Cardiac muscle cell (in vitro differentiated cells and primary cell): ENCODE results near the gene SLC6A17. TPM values are rescaled to one million over a fixed set of nuclear protein-coding genes. Genes with fewer than 3 reads are reported as not detected.

Experiments
- DNase-seq, 2 donors: peaks; one replicate each; pipeline versions ENCODE4 v3.0.0 to v3.0.0-alpha.2; 2010 to 2017; ENCODE audit warnings: low read depth in 1 of 2, low spot score in 1 of 2
- H3K27ac ChIP-seq: fragments of 200-600 bp; sonication (generic); 2 replicates; pipeline ENCODE4 v1.5.1; 2016
- H3K27me3 ChIP-seq: fragments of 200-600 bp; sonication (generic); 2 replicates; pipeline ENCODE4 v1.6.0; 2016; ENCODE audit warnings: control low read depth
- H3K36me3 ChIP-seq: fragments of 200-600 bp; sonication (generic); 2 replicates; pipeline ENCODE4 v1.5.1; 2016; ENCODE audit warnings: control low read depth
- H3K4me1 ChIP-seq: fragments of 200-600 bp; sonication (generic); 2 replicates; pipeline ENCODE4 v1.8.1; 2017; ENCODE audit warnings: low read depth, mild to moderate bottlenecking, mixed run types
- H3K4me3 ChIP-seq: fragments of 200-600 bp; sonication (generic); 2 replicates; pipeline ENCODE4 v1.5.1; 2016; ENCODE audit warnings: mild to moderate bottlenecking
- H3K9me3 ChIP-seq: fragments of 200-600 bp; sonication (generic); 2 replicates; pipeline ENCODE4 v1.5.1; 2017; ENCODE audit warnings: low read depth, mild to moderate bottlenecking, control low read depth
- CTCF ChIP-seq: IDR thresholded peaks from 2 replicates; pipeline ENCODE4 v1.5.1; 2012; ENCODE audit warnings: low read depth, mild to moderate bottlenecking, low read length
- polyA plus RNA-seq: library from polyadenylated mRNA; unstranded; fragments of >200 nt; fragmentation: Nextera tagmentation; extraction: Ambion mirVana; gene quantifications from 2 replicates; pipeline ENCODE4 v1.2.1, GENCODE V29; 2016
- total RNA-seq: library from RNA; depleted of rRNA; stranded (reverse); fragments of >200 nt; gene quantifications from 2 replicates; pipeline ENCODE4 v1.2.3, GENCODE V29; 2016

Gene SLC6A17
- total and polyA plus RNA-seq, 2 experiments from 2014 or later, result 0.06 TPM; not detected in 1

GRCh38 chr1:110243146-110243545, 92.9 kb downstream of the SLC6A17 start:
- no peaks in the 10 kb centered on the region for H3K9me3 ChIP-seq
- no peak overlapping the region for H3K4me3 ChIP-seq
- no peaks in the 10 kb centered on the region for H3K4me1 ChIP-seq
- no peaks in the 10 kb centered on the region for H3K27me3 ChIP-seq
- no peak overlapping the region for H3K27ac ChIP-seq
- no peak for DNase-seq
- no peak for TF ChIP-seq CTCF
- H3K36me3 ChIP-seq, result no peaks in the 10 kb centered on the region

- Histone ChIP-seq H3K9me3 (no peaks in the 10 kb centered on the region), H3K4me3 (no peak overlapping the region), H3K27ac (no peak overlapping the region), H3K4me1 (no peaks in the 10 kb centered on the region), H3K36me3 (no peaks in the 10 kb centered on the region), H3K27me3 (no peaks in the 10 kb centered on the region)
- no peak for TF ChIP-seq CTCF
- no peak for DNase-seq
Observed at GRCh38 chr1:110243574-110243973, 93.3 kb downstream of the SLC6A17 start.

- Histone ChIP-seq H3K27ac (no peak overlapping the region), H3K36me3 (no peaks in the 10 kb centered on the region), H3K4me3 (no peak overlapping the region), H3K27me3 (no peaks in the 10 kb centered on the region), H3K4me1 (no peaks in the 10 kb centered on the region), H3K9me3 (no peaks in the 10 kb centered on the region)
- TF ChIP-seq CTCF, result no peak
- no peak for DNase-seq
Observed at GRCh38 chr1:110245876-110246620, 95.8 kb downstream of the SLC6A17 start.

- no peak for DNase-seq
- Histone ChIP-seq H3K27me3 (no peaks in the 10 kb centered on the region), H3K4me3 (no peak overlapping the region), H3K4me1 (no peaks in the 10 kb centered on the region), H3K36me3 (no peaks in the 10 kb centered on the region), H3K27ac (no peak overlapping the region), H3K9me3 (no peaks in the 10 kb centered on the region)
- no peak for TF ChIP-seq CTCF
Observed at GRCh38 chr1:110248746-110249145, 98.5 kb downstream of the SLC6A17 start.

- Histone ChIP-seq H3K27me3 (no peaks in the 10 kb centered on the region), H3K4me1 (no peaks in the 10 kb centered on the region), H3K9me3 (no peaks in the 10 kb centered on the region), H3K36me3 (no peaks in the 10 kb centered on the region), H3K27ac (no peak overlapping the region), H3K4me3 (no peak overlapping the region)
- DNase-seq, result no peak
- TF ChIP-seq CTCF, result no peak
Observed at GRCh38 chr1:110249256-110249655, 99.0 kb downstream of the SLC6A17 start.
